Hepatocyte (in vitro differentiated cells): ENCODE measurements around the gene CDS2.

ENCODE experiments used
- CTCF ChIP-seq: fragments of 200-600 bp; sonication (generic); IDR thresholded peaks from 2 replicates; pipeline ENCODE4 v1.5.1; 2016; ENCODE audit warnings: antibody characterized with exemption, mild to moderate bottlenecking; ENCODE audit not compliant: poor library complexity
- EZH2phosphoT487 ChIP-seq: fragments of 200-600 bp; sonication (generic); IDR thresholded peaks from one replicate; pipeline ENCODE4 v1.6.1; 2018; ENCODE audit warnings: antibody characterized with exemption, mild to moderate bottlenecking, low read depth, moderate library complexity; ENCODE audit not compliant: unreplicated experiment, severe bottlenecking

GRCh38 chr20:5177071-5177470, 50.3 kb downstream of the CDS2 start:
- TF ChIP-seq CTCF (no peak), EZH2phosphoT487 (no peak)
